ENCODE measurements around the gene AQP12B.

- TF ChIP-seq ASH2L (IDR thresholded peaks at IDR 0.05; ENCODE audit: low read length), result no peak
- no peak for TF ChIP-seq POLR2A (IDR thresholded peaks at IDR 0.05; ENCODE audit: control extremely low read depth in 1 of 2, low read depth in 2 of 2, low read length in 2 of 2)
- no peak for TF ChIP-seq BRCA1 (IDR thresholded peaks at IDR 0.05; ENCODE audit: low read depth, low read length)
- no peak for TF ChIP-seq CTCF (IDR thresholded peaks at IDR 0.05; ENCODE audit: control extremely low read depth in 1 of 3, insufficient read depth in 1 of 3, low read depth in 1 of 3, low read length in 3 of 3)
Measured at GRCh38 chr2:240648650-240649275, 33.9 kb downstream of the AQP12B start.
